HCT116 (cell line): ENCODE results near the gene ARID2. TPM values are rescaled to one million over a fixed set of nuclear protein-coding genes. Genes with fewer than 3 reads are reported as not detected.

Experiments
- ATAC-seq: fragments of 200-7000 bp; cut with Tn5 transposase; 2 replicates; pipeline ENCODE4 v1.9.1; 2020; ENCODE audit warnings: mild to moderate bottlenecking, moderate library complexity
- BruUV-seq: library from RNA; stranded (reverse); fragments of 400-500 nt; replicated peaks from 2 replicates; lab custom pipeline; 2021; lab: Mats Ljungman, UMichigan
- CTCF ChIA-PET: fragments of 300-600 bp; sonication (Branson Sonifier 250); formaldehyde crosslinking; loops from one replicate; lab custom pipeline; 2021; ENCODE audit warnings: antibody characterized with exemption; lab: Charles Lee
- POLR2A ChIA-PET: fragments of 300-600, 350-600 bp; sonication (Branson Sonifier 250); formaldehyde crosslinking; loops from one replicate; lab custom pipeline; 2021; ENCODE audit warnings: antibody characterized with exemption; lab: Charles Lee
- RAD21 ChIA-PET, 2 experiments: fragments of 300-600 bp; sonication (Branson Sonifier 250); formaldehyde crosslinking; loops; one replicate each; lab custom pipeline; 2023; ENCODE audit warnings: low total read pairs in 2 of 2; ENCODE audit not compliant: uncharacterized antibody in 2 of 2, unreplicated experiment in 2 of 2, low non-redundant PET in 1 of 2; lab: Charles Lee
- DNase-seq: peaks from one replicate; pipeline ENCODE4 v3.0.0-alpha.2; 2010; ENCODE audit warnings: low read depth, low spot score
- H2AFZ ChIP-seq: fragments of 200-600 bp; shearing (Covaris generic), sonication (generic); 2 replicates; pipeline ENCODE4 v1.6.1; 2017; ENCODE audit warnings: low read depth, mixed run types, mixed read lengths, antibody characterized with exemption, low read length; ENCODE audit not compliant: poor library complexity, severe bottlenecking
- H3K27ac ChIP-seq: 2 replicates; pipeline ENCODE4 v1.5.1; 2012; ENCODE audit warnings: low read depth, low read length
- H3K27me3 ChIP-seq: fragments of 200-600 bp; sonication (generic); 2 replicates; pipeline ENCODE4 v1.6.1; 2016; ENCODE audit warnings: mixed run types, low read length, mixed read lengths; ENCODE audit not compliant: insufficient read depth
- H3K36me3 ChIP-seq, 2 experiments: fragments of 200-500 bp in 1 of 2; fragments of 200-600 bp in 1 of 2; sonication (Bioruptor generic) in 1 of 2; sonication (generic) in 1 of 2; 2 replicates each; pipeline versions ENCODE4 v1.5.1 to v1.6.1; 2014 to 2016; ENCODE audit warnings: low read length in 2 of 2, inconsistent platforms in 1 of 2, mixed read lengths in 1 of 2, mixed run types in 1 of 2; ENCODE audit not compliant: insufficient read depth in 2 of 2, control insufficient read depth in 1 of 2
- H3K4me1 ChIP-seq, 2 experiments: fragments of 200-600 bp in 1 of 2; sonication (generic) in 1 of 2; 2 replicates each; pipeline versions ENCODE4 v1.5.1 to v1.6.1; 2012 to 2017; ENCODE audit warnings: low read length in 2 of 2, inconsistent platforms in 1 of 2, mild to moderate bottlenecking in 1 of 2, mixed read lengths in 1 of 2, mixed run types in 1 of 2, moderate library complexity in 1 of 2; ENCODE audit not compliant: insufficient read depth in 2 of 2, control insufficient read depth in 1 of 2
- H3K4me2 ChIP-seq: fragments of 200-600 bp; sonication (generic); 2 replicates; pipeline ENCODE4 v1.6.1; 2017; ENCODE audit warnings: mixed run types, low read length, mixed read lengths
- H3K4me3 ChIP-seq, 2 experiments: fragments of 200-600 bp in 1 of 2; sonication (generic) in 1 of 2; replicated peaks in 1 of 2; 2 replicates each; pipeline ENCODE4 v1.5.1; 2011 to 2016; ENCODE audit warnings: low read length in 2 of 2, control low read depth in 1 of 2, low read depth in 1 of 2, mild to moderate bottlenecking in 1 of 2, mixed read lengths in 1 of 2, mixed run types in 1 of 2
- H3K79me2 ChIP-seq: fragments of 200-600 bp; sonication (generic); 2 replicates; pipeline ENCODE4 v1.6.1; 2017; ENCODE audit warnings: mild to moderate bottlenecking, mixed run types, low read length, moderate library complexity, mixed read lengths; ENCODE audit not compliant: insufficient read depth
- H3K9ac ChIP-seq: fragments of 200-600 bp; sonication (generic); 2 replicates; pipeline ENCODE4 v1.6.1; 2016; ENCODE audit warnings: low read length, mixed read lengths
- H3K9me2 ChIP-seq: fragments of 200-600 bp; sonication (generic), shearing (Covaris generic); 2 replicates; pipeline ENCODE4 v1.6.1; 2017; ENCODE audit warnings: mixed run types, mild to moderate bottlenecking, moderate library complexity; ENCODE audit not compliant: insufficient read depth
- H3K9me3 ChIP-seq, 2 experiments: fragments of 200-500 bp in 1 of 2; fragments of 200-600 bp in 1 of 2; sonication (Bioruptor generic) in 1 of 2; sonication (generic) in 1 of 2; 2 replicates each; pipeline ENCODE4 v1.6.1; 2014 to 2017; ENCODE audit warnings: low read length in 2 of 2, mixed read lengths in 2 of 2, inconsistent platforms in 1 of 2, low read depth in 1 of 2, mild to moderate bottlenecking in 1 of 2, mixed run types in 1 of 2, moderate library complexity in 1 of 2; ENCODE audit not compliant: control insufficient read depth in 1 of 2, insufficient read depth in 1 of 2
- H4K20me1 ChIP-seq: fragments of 200-600 bp; sonication (generic), shearing (Covaris generic); 2 replicates; pipeline ENCODE4 v1.6.1; 2017; ENCODE audit warnings: mixed run types, mild to moderate bottlenecking, moderate library complexity; ENCODE audit not compliant: insufficient read depth
- CBX3 ChIP-seq: IDR thresholded peaks from 2 replicates; pipeline ENCODE4 v1.6.1; 2012; ENCODE audit warnings: low read depth
- ELF1 ChIP-seq: IDR thresholded peaks from 2 replicates; pipeline ENCODE4 v1.6.1; 2012; ENCODE audit warnings: low read depth, borderline replicate concordance
- EZH2phosphoT487 ChIP-seq: fragments of 200-600 bp; IDR thresholded peaks from 2 replicates; pipeline ENCODE4 v1.6.1; 2018; ENCODE audit warnings: antibody characterized with exemption, borderline replicate concordance
- FOSL1 ChIP-seq: IDR thresholded peaks from 2 replicates; pipeline ENCODE4 v1.6.1; 2012; ENCODE audit warnings: low read depth
- JUND ChIP-seq: IDR thresholded peaks from 2 replicates; pipeline ENCODE4 v1.6.1; 2012
- SIN3A ChIP-seq: IDR thresholded peaks from 2 replicates; pipeline ENCODE4 v1.6.1; 2012; ENCODE audit warnings: low read depth
- SP1 ChIP-seq: IDR thresholded peaks from 2 replicates; pipeline ENCODE4 v1.6.1; 2012; ENCODE audit warnings: low read depth
- ZFX ChIP-seq: fragments of 450-650 bp; IDR thresholded peaks from 2 replicates; pipeline ENCODE4 v1.6.1; 2017
- intact Hi-C: fragments of 100-400 bp; cut with micrococcal nuclease; formaldehyde crosslinking; loops from 2 replicates; pipeline ENCODE4 v1.10.0; 2022
- total RNA-seq: library from RNA; stranded (reverse); gene quantifications from one replicate; pipeline ENCODE4 v1.2.1, GENCODE V29; 2021; ENCODE audit not compliant: unreplicated experiment
- TF ChIP-seq, protein P1 (sequence below): IDR thresholded peaks from 2 replicates; pipeline ENCODE4 v1.6.1; 2012
- TF ChIP-seq, protein P2 (sequence below): IDR thresholded peaks from 2 replicates; pipeline ENCODE4 v1.6.1; 2011; ENCODE audit warnings: mild to moderate bottlenecking, low read length, moderate library complexity; ENCODE audit not compliant: insufficient replicate concordance; ENCODE audit errors: extremely low read depth

The ARID2 gene
- total RNA-seq, 1 experiment from 2014 or later, result 30.5 TPM

DNA sequence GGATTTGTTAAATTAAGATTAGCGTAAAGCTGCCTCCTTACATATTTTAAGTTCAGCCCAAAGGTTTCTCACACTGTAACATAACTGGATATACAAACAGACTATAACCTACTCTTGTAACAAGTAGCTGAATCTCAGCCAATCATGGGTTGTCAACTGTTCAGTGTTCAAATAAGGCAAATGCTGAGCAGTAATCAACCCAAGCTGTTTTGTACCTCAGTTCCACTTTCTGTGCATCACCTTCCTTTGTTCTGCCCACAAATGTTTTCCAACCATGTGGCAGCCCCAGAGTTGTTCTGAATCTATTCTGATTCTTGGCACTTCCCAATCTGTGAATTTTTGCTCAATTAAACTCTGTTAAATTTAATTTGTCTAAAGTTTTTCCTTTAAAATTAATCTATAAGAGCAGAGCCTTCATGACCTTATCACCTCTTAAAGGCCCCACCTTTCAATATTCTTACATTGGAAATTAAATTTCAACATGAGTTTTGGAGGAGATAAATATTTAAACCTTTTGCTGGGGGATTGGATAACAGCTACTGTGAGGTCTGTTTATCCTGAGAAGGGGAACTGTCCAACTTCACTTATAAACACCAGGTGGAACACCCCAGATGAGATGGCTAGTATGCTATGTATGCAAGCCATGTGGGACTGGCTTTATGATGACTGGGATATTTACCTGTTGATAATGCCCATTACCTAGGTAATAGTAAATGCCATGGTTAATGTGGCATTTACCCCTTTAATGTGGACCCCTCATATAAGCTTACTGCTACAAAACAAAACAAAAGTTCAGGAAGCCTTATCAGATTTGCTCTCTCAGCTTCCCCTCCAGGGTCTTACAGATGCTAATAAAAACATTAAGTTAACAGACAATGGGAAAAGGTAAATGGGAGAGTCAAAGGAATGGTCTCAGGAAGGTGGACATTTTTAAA, 42.2 kb upstream of the ARID2 start:
- no peaks in the 10 kb centered on the region for H3K9me3 ChIP-seq
- H3K9ac ChIP-seq, result no peak overlapping the region
- no peaks in the 10 kb centered on the region for H3K79me2 ChIP-seq
- H2AFZ ChIP-seq, result no peak overlapping the region
- no peak overlapping the region for H3K27ac ChIP-seq
- H3K4me1 ChIP-seq, result no peaks in the 10 kb centered on the region
- RAD21 ChIA-PET, result no interaction called here
- no peak for ATAC-seq
- BruUV-seq, result no TSS peak
- no peaks in the 10 kb centered on the region for H4K20me1 ChIP-seq
- DNase-seq, result no peak
- TF ChIP-seq CBX3 (no peak), EZH2phosphoT487 (no peak), SP1 (no peak), ELF1 (no peak), SIN3A (no peak), ZFX (no peak), JUND (no peak), FOSL1 (no peak)
- TF ChIP-seq, protein P1, sequence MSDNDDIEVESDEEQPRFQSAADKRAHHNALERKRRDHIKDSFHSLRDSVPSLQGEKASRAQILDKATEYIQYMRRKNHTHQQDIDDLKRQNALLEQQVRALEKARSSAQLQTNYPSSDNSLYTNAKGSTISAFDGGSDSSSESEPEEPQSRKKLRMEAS, result no peak
- TF ChIP-seq, protein P2, sequence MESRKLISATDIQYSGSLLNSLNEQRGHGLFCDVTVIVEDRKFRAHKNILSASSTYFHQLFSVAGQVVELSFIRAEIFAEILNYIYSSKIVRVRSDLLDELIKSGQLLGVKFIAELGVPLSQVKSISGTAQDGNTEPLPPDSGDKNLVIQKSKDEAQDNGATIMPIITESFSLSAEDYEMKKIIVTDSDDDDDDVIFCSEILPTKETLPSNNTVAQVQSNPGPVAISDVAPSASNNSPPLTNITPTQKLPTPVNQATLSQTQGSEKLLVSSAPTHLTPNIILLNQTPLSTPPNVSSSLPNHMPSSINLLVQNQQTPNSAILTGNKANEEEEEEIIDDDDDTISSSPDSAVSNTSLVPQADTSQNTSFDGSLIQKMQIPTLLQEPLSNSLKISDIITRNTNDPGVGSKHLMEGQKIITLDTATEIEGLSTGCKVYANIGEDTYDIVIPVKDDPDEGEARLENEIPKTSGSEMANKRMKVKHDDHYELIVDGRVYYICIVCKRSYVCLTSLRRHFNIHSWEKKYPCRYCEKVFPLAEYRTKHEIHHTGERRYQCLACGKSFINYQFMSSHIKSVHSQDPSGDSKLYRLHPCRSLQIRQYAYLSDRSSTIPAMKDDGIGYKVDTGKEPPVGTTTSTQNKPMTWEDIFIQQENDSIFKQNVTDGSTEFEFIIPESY, result no peak
- CTCF ChIA-PET, result no interaction called here
- no peak overlapping the region for H3K4me3 ChIP-seq
- no peak overlapping the region for H3K4me2 ChIP-seq
- POLR2A ChIA-PET, result no interaction called here
- H3K36me3 ChIP-seq, result no peaks in the 10 kb centered on the region
- H3K9me2 ChIP-seq, result no peaks in the 10 kb centered on the region
- no peaks in the 10 kb centered on the region for H3K27me3 ChIP-seq
- intact Hi-C loops, result no loop called here
